ENCODE measurements around the gene FOS.

FOS gene

DNA sequence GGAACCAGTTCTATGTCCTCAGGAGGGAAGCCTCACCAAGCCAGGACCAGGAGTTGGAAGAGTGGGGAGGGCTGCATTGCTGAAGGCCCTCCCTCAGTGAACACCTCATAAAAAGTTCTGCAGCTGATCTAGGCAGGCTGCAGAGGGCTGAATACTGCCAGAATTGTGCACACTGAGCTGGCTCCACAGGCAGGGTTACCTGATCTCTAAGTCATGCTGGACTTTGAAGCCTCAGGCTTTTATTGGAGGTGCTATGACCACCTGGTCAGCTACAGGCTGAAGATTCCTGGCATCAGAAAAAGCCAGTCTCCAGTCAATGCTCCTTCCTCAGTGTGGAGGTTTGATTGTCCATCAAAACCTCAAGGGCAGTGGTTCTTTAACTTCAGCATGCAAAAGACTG lies 39.7 kb downstream of the FOS start:
- DNase-seq (ENCODE audit: low read depth) = no peak

GRCh38 chr14:75319021-75319420 lies 40.4 kb downstream of the FOS start:
- no peak for DNase-seq (ENCODE audit: low read depth)

DNA sequence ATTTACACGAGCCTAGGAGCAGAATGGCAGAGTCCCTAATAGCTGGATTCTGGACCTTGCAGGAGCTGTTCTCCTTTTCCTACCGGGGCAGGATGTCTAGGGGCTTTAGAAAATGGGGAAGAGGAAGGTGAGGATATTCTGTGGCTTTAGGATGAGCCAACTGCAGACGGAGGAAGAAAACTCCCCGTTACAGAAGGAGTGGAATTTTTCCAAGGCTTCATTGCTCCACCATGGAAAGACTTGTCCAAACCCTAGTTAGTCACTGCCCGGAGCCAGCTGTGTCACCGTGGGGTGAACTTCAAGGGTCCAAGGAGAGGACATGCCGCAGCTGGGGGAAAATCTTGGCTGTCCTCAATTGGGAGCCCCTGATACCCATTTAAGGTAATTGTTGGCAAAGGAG lies 41.6 kb downstream of the FOS start:
- DNase-seq (ENCODE audit: low read depth) = no peak

GRCh38 chr14:75322746-75323145 lies 44.1 kb downstream of the FOS start:
- DNase-seq (ENCODE audit: low read depth) = no peak

DNA sequence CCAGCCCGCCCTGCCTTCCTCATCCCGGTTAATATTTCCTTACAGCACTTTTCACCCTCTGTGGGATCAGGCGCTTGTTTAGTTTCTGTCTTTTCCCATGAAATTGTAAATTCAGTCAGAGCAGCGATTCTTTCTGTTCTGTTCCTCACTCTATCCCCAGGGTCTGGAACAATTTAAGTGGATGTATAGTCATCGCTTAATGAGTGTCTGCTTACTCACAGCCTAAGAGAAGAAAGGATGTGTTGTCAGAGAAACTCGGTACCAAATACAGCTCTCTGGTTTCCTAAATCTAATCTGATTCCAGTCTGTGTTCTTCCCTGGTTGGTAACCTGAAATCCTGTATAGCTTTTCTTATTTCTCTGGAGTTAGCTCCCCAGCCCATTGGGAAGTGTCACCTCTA lies 44.9 kb downstream of the FOS start:
- no peak for DNase-seq (ENCODE audit: low read depth)

DNA sequence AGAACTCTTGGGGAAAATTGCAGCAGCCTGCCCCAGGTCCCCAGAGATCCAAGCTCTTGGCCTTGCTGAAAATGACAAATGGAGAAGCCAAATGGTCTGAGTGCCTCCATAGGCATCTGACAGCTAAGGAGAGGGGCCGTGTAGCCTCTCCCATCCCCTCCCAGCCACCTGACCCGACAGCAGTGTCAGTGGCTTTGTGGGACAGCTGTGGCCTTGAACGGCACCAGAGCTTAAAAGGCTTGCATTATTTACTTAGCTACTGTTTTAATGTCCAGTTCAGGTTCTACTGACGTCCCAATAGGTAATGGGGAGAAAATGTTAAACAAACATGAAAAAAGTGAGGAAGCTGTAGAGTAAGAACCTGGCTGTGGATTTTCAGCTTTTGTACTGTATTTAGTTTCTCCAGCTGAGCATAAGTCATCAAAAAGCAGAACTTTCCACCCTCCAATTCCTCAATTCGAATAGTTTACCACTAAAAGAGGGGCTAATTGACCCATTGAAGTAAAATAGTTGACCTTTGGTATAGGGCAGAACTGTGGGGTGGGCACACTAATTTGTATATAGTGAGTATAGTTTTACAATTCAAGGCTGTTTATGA lies 50.0 kb downstream of the FOS start:
- no peak for DNase-seq (ENCODE audit: low read depth)

DNA sequence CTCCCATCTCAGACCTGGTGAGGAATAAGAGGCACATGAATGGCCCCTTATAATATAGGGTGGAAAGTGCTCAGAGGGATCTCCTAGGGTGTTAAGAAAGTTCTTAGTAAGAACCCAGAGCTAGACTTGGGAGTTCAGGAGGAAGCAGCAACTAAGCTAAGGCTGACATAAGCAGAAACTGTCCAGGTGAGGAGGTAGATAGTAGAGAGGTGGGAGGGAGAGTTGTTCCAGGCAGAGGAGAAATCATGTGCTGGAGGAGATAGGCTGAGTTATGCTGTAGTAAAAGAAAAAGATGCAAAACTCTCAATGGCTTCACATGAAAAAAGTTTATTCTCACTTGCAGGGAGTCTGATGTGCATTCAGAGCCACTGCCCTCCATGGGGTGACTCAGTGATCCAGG lies 50.7 kb downstream of the FOS start:
- DNase-seq (ENCODE audit: low read depth) = no peak

DNA sequence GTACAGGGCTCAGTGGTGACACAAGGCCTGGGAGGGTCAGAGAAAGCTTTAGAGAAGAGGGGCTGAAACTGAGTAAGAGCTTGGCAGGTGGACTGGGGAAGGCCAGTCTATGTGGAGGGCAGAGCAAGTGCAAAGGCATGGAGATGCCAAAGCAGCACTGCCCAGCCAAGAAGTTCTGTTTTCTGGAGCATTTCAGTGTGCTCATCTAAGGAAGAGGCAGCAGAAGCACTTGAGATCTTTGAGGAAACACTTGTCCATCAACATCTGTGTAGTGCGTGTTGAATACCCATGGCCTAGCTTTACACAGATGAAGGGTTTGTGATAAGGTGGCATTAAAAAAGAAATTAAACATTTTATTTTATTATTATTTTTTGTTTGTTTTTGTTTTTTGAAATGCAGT lies 52.8 kb downstream of the FOS start:
- DNase-seq (ENCODE audit: low read depth) = no peak

Data from activated T-helper 9 cell treated with anti-CD3 and anti-CD28 coated beads, Interleukin-2, amount 50 U/mL, for 16 hours (primary cell).